Measurements from ENCODE around the gene LRRC4.

LRRC4 gene

DNA sequence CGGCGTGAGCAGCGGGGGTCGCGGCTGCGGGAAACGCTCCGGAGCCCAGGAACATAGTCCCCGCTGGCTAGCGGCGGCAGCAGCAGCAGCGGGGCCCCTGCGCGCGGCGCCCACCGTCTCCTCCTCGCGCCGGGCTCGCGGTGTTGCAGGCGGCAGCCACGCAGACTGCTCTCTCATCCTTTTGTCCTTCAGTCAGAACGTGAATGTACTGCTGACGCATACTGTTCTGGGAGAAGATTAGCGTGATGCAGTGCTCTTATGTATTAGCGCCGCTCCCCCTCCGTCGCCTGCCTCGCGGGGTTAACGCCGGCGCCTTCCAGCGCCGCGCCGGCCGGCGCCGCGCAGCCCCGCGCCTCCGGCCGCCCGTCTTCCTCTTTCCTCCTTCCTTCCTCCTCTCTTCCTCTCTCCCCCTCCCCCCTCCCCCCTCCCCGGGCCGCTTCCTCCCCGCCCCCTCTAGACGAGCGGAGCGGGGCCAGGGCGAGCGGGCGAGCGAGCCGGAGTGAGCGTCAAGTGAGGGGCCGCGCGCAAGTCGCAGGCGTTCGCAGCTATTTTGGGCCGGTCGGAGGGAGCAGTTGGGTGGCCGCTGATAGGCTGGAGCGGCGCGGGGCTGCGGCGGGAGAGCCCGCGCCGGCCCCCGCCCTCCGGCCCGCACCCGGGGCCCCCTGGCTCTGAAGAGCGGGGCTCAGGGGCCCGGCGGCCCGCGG, 816 bp upstream of the LRRC4 start:
- DNase-seq (ENCODE audit: low read depth, low spot score): peak; percentile 43

DNA sequence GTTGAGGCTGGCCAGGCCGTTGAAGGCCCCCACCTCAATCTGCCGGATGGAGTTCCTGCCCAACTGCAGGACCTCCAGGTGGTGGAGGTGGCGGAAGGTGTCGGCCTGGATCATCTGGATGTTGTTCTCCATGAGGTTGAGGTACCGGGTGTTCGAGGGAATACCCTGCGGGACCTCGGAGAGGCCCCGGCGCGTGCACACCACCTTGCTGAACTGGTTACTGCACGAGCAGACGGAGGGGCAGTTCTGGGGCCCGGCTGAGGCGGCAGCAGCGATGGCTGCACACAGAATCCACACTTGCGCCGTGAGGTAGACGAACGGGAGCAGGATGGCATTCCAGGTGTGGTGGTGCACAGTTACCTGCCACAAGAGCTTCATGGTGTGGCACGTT, 979 bp downstream of the LRRC4 start:
- DNase-seq (ENCODE audit: low read depth, low spot score): no peak

- no peak for DNase-seq (ENCODE audit: low read depth, low spot score)
Observed at GRCh38 chr7:128029405-128029995, 1.7 kb downstream of the LRRC4 start.

DNA sequence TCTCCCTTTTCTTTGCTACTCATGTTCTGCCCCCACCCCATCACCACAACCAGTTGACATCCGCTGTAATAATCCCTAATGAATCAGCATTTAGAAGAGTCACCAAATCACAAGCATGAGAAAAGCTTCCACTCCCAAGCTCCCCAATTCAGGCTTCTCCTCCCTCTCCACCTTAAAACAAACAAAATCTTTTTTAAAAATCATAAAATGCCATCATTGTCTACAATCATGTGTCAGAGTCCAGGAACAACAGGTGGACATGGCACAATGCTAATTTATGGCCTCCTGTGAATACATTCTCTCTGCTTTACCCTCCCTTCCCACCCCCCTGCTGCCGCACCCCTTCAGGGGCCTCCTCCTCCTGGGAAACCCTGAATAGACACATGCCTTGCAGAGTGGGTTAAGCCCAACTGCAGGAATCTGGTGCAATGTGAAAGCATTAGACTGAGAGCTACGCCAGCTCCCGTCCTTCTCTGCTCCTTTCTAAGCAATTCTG, 3.7 kb downstream of the LRRC4 start:
- DNase-seq (ENCODE audit: low read depth, low spot score): no peak

- DNase-seq (ENCODE audit: low read depth, low spot score): no peak
Observed at GRCh38 chr7:128026551-128026950, 4.7 kb downstream of the LRRC4 start.

DNA sequence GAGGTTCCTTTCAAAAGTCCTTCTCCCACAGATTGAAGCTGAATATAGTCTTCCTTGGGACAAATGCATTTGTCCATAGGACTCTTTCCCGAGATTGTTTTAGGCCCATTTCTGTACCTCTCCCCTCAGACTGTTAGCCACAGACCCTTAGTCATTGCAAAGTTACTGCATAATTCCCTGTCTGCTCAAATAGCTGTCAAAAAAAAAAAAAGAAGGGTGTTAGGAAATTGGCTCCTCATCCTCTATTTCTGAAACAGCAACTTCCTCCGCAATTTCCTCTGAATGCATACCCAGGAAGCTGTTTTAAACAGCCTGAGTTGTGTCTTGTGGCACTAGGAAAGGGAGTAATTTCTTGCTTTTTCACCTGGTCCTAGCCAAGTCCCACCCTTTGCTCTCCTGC, 5.4 kb downstream of the LRRC4 start:
- DNase-seq (ENCODE audit: low read depth, low spot score): no peak

DNA sequence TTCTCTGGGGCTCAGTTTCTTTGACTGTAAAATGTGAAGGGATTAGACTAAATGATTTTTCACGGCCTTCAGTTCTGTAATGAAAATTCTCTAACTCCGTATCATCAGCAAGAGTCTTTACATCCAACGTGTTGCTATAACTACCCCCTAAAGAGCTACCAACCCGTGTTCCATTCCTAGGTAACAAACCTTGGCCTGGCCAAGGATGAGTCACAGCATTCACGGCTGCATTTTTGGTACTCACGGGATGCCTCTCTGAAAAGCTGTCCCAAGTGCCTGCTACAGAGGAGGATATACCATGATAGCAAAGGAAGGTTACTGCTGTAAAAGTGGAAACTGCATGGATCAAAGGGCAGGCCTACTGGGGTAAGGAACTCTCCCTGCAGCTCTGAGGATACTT, 5.9 kb downstream of the LRRC4 start:
- DNase-seq (ENCODE audit: low read depth, low spot score): no peak

- DNase-seq (ENCODE audit: low read depth, low spot score): no peak
Observed at GRCh38 chr7:128024151-128024550, 7.1 kb downstream of the LRRC4 start.

- no peak for DNase-seq (ENCODE audit: low read depth, low spot score)
Observed at GRCh38 chr7:128022631-128023532, 8.4 kb downstream of the LRRC4 start.

DNA sequence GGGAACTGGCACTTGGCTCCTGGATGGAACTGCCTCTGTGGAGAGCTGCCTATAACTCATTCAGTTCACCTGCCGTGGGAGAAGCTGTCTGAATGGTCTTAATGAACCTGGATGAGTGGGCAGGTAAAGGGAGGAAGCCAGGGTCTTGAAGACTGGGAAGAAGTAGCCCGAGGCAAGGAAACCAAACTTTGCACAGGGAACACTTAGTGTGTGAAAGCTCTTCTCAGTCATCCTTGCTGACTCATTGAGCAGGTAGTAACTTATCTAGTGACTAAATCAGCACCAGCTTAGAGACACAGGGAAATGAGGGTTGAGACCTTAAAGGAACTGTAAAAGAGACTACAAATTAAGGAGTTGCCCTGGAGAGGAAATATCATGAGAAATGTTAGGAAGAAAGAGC, 9.9 kb downstream of the LRRC4 start:
- DNase-seq (ENCODE audit: low read depth, low spot score): no peak

DNA sequence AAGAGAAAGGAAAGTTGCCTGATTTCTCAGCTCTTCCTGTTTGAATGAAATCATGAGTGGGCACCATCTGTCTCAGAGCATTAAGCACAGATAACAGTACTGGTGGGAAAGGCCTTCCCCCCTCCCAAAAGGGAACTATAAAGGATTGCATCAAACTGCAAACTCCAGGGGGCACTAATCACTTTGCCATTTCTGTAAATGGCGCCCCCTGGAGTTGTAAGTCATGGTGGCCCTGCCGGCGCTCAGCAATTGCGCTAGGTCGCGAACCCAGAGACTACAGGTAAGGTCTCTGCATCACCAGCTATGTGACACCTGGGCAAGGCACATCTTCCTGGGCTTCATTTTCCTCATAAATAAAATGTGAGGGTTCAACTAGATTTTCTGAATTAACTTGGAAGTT, 11.1 kb downstream of the LRRC4 start:
- DNase-seq (ENCODE audit: low read depth, low spot score): no peak

- no peak for DNase-seq (ENCODE audit: low read depth, low spot score)
Observed at GRCh38 chr7:128019288-128019687, 11.9 kb downstream of the LRRC4 start.

- DNase-seq (ENCODE audit: low read depth, low spot score): peak; percentile 15
Observed at GRCh38 chr7:128017862-128018845, 13.1 kb downstream of the LRRC4 start.

DNA sequence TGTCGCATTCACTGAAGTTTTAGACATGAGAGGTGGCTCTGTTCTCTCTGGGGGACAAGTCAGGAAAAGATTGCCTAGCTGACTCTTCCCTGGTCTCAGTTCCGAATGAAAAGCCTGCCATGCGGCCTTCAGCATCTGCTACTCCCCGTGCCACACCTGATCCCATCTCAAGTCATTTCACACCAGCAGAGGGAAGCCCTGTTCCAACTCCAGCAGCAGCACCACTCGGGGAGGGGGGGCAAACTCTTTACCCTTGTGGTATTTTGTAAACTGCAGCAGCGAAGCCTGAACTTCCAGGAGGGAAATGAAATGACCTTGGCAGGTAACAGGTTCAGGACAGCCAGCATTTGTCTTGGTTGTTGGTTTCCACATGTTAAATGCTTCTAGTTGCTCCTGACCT, 13.8 kb downstream of the LRRC4 start:
- DNase-seq (ENCODE audit: low read depth, low spot score): no peak

DNA sequence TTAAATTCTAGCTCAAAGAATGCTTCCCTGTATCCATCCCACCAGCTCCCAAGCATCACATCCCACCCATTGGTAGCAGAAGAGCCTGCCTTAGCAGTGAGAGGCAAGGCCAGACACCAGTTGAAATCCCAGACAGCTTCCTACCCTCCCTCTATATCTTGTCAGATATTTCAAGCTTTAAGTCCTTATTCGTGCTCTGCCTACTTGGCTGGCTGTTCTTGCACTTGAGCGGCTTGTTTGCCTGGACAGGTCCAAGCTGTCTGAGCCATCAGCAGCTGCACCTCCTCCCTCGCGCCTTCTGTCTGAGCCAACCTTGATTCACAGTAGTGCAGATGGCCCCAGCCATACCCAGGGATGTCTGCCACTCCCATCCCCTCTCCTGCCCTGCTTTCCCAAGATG, 16.4 kb downstream of the LRRC4 start:
- no peak for DNase-seq (ENCODE audit: low read depth, low spot score)

GRCh38 chr7:128011131-128011661, 20.0 kb downstream of the LRRC4 start:
- DNase-seq (ENCODE audit: low read depth, low spot score): no peak

- DNase-seq (ENCODE audit: low read depth, low spot score): no peak
Observed at GRCh38 chr7:128010391-128011127, 20.7 kb downstream of the LRRC4 start.

GRCh38 chr7:128008744-128009143, 22.5 kb downstream of the LRRC4 start:
- DNase-seq (ENCODE audit: low read depth, low spot score): no peak

GRCh38 chr7:128008141-128008540, 23.1 kb downstream of the LRRC4 start:
- no peak for DNase-seq (ENCODE audit: low read depth, low spot score)

- DNase-seq (ENCODE audit: low read depth, low spot score): no peak
Observed at GRCh38 chr7:128007303-128007680, 23.9 kb downstream of the LRRC4 start.
